GDM1 (cell line): ENCODE results near the gene VDR.

Source experiments
- DNase-seq: peaks from one replicate; lab custom pipeline; 2025; lab: John Stamatoyannopoulos, UW

VDR gene

GRCh38 chr12:47930634-47931033, 25.8 kb upstream of the VDR start:
- no peak for DNase-seq

GRCh38 chr12:47927346-47927745, 22.6 kb upstream of the VDR start:
- DNase-seq, result no peak

GRCh38 chr12:47921907-47922306, 17.1 kb upstream of the VDR start:
- DNase-seq, result no peak

GRCh38 chr12:47920913-47921312, 16.1 kb upstream of the VDR start:
- no peak for DNase-seq

- no peak for DNase-seq
Observed at GRCh38 chr12:47913081-47913480, 8.3 kb upstream of the VDR start.

GRCh38 chr12:47912556-47912955, 7.8 kb upstream of the VDR start:
- DNase-seq, result no peak

- no peak for DNase-seq
Observed at GRCh38 chr12:47910981-47911380, 6.2 kb upstream of the VDR start.

GRCh38 chr12:47910486-47910885, 5.7 kb upstream of the VDR start:
- DNase-seq, result no peak

- no peak for DNase-seq
Observed at GRCh38 chr12:47909839-47910465, 5.2 kb upstream of the VDR start.

- no peak for DNase-seq
Observed at GRCh38 chr12:47908738-47909137, 3.9 kb upstream of the VDR start.

- DNase-seq, result no peak
Observed at GRCh38 chr12:47907851-47908454, 3.2 kb upstream of the VDR start.

- DNase-seq, result peak; percentile 72
Observed at GRCh38 chr12:47903927-47904712, 674 bp downstream of the VDR start.

- DNase-seq, result peak; percentile 18
Observed at GRCh38 chr12:47903151-47903611, 1.6 kb downstream of the VDR start.

GRCh38 chr12:47902131-47902639, 2.6 kb downstream of the VDR start:
- no peak for DNase-seq

GRCh38 chr12:47901718-47902093, 3.1 kb downstream of the VDR start:
- DNase-seq, result no peak

GRCh38 chr12:47901063-47901717, 3.6 kb downstream of the VDR start:
- DNase-seq, result no peak

GRCh38 chr12:47900131-47901062, 4.4 kb downstream of the VDR start:
- DNase-seq, result peak; percentile 45

GRCh38 chr12:47899466-47899865, 5.3 kb downstream of the VDR start:
- no peak for DNase-seq

GRCh38 chr12:47896633-47897032, 8.2 kb downstream of the VDR start:
- no peak for DNase-seq

GRCh38 chr12:47896022-47896421, 8.8 kb downstream of the VDR start:
- DNase-seq, result no peak

GRCh38 chr12:47894652-47895051, 10.1 kb downstream of the VDR start:
- no peak for DNase-seq
